ENCODE data around the gene GALNT18. TPM values are rescaled to one million over a fixed set of nuclear protein-coding genes. Genes with fewer than 3 reads are reported as not detected.

The GALNT18 gene
- polyA plus RNA-seq, 1 donor (not counting 4 experiments of a cell fraction or from before 2014, with no cell fraction given): 27.2 TPM

DNA sequence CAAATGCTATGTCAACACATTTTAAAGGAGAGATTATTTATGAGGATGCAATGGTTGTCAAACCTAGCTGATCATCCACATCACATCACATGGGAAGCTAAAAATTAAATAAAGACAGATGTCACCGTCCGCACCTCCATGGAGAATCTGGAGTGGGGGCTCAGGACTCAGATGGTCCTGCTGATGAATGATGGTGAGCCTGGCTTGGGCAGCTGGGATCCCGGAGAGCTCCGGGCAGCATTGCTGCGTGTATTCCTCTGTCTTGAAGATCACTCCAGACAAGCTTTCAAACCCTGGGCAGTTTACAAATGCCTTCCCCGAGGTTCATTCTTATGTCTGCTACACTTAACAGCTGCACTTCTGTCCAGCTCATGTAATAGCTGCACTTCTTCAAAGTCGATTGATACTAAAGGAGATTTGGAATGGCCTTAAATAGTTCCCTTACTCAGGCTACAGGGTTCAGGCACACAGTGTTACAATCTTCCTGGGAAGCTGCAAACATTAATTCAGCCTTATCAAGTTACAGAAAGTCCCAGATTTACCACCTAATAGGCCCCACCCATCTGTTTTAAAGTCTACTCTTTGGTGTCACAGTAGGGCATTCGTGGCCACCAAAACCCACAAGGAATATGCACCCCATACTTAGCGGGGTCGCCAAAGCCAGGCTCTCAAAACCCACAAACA, 234.0 kb downstream of the GALNT18 start:
- H4K20me1 ChIP-seq (ENCODE audit: control insufficient read depth, extremely low read depth, insufficient read depth, low read length): no peaks in the 10 kb centered on the region
- H3K4me3 ChIP-seq (ENCODE audit: control insufficient read depth in 2 of 3, extremely low read depth in 1 of 3, insufficient read depth in 2 of 3, low read depth in 1 of 3, low read length in 3 of 3): no peak overlapping the region
- H3K79me2 ChIP-seq (ENCODE audit: control insufficient read depth, insufficient read depth, low read length): no peaks in the 10 kb centered on the region
- H3K4me1 ChIP-seq (ENCODE audit: control insufficient read depth, extremely low read depth, insufficient read depth, low read length): peaks cover 12% of the 10 kb centered on the region
- H3K27me3 ChIP-seq (ENCODE audit: control insufficient read depth, extremely low read depth, insufficient read depth, low read length): no peaks in the 10 kb centered on the region
- TF ChIP-seq EZH2 (IDR thresholded peaks at IDR 0.05; ENCODE audit: low read length): no peak
- TF ChIP-seq, protein P1, sequence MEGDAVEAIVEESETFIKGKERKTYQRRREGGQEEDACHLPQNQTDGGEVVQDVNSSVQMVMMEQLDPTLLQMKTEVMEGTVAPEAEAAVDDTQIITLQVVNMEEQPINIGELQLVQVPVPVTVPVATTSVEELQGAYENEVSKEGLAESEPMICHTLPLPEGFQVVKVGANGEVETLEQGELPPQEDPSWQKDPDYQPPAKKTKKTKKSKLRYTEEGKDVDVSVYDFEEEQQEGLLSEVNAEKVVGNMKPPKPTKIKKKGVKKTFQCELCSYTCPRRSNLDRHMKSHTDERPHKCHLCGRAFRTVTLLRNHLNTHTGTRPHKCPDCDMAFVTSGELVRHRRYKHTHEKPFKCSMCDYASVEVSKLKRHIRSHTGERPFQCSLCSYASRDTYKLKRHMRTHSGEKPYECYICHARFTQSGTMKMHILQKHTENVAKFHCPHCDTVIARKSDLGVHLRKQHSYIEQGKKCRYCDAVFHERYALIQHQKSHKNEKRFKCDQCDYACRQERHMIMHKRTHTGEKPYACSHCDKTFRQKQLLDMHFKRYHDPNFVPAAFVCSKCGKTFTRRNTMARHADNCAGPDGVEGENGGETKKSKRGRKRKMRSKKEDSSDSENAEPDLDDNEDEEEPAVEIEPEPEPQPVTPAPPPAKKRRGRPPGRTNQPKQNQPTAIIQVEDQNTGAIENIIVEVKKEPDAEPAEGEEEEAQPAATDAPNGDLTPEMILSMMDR (optimal IDR thresholded peaks at IDR 0.05 in 1 of 3, IDR thresholded peaks at IDR 0.05 in 1 of 3, conservative IDR thresholded peaks at IDR 0.05 in 1 of 3; ENCODE audit: extremely low read depth in 1 of 3, insufficient read depth in 2 of 3, low read length in 3 of 3): no peak
- H2AFZ ChIP-seq (ENCODE audit: control insufficient read depth, low read length): no peak overlapping the region
- no peaks in the 10 kb centered on the region for H3K36me3 ChIP-seq (ENCODE audit: control insufficient read depth in 2 of 2, extremely low read depth in 1 of 2, insufficient read depth in 2 of 2, low read length in 2 of 2)
- no peak for FAIRE-seq
- dilution Hi-C loops (cut with MboI; ENCODE audit: extremely low pct_ligation_motif_present, low sequenced_read_pairs): no loop called here
- no peak overlapping the region for H3K4me2 ChIP-seq (ENCODE audit: control insufficient read depth, extremely low read depth, insufficient read depth, low read depth, low read length)
- no peak overlapping the region for H3K9ac ChIP-seq (ENCODE audit: control insufficient read depth, extremely low read depth, insufficient read depth, low read length)
- DNase-seq (ENCODE audit: low read depth, low spot score): no peak
- H3K27ac ChIP-seq (ENCODE audit: control insufficient read depth, insufficient read depth, low read length): no peak overlapping the region
- H3K9me1 ChIP-seq (ENCODE audit: control insufficient read depth, extremely low read depth, insufficient read depth, low read length): peaks cover 3% of the 10 kb centered on the region
- H3K9me3 ChIP-seq (ENCODE audit: control insufficient read depth, low read depth, low read length): no peaks in the 10 kb centered on the region

DNA sequence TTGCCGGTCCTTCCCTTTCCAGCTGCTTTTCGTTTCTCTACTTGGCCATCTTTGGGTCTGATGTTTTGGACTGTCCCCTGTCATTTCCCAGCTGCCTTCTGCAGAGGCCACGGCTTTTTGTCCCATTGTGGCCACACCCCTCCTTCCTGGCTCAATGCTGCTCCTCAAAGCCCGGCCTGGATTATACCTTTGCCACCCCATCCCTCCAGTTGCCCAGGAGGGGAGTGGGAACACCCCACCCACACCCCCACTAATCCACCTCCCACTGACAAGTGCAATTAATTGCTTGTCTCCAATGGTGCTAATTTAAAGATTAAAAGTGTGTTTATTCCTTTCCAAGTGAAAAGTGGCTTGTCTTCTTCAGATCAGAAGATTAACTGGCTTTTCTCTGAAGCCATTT, 234.6 kb downstream of the GALNT18 start:
- TF ChIP-seq EZH2 (IDR thresholded peaks at IDR 0.05; ENCODE audit: low read length): no peak
- TF ChIP-seq, protein P1 (optimal IDR thresholded peaks at IDR 0.05 in 1 of 3, IDR thresholded peaks at IDR 0.05 in 1 of 3, conservative IDR thresholded peaks at IDR 0.05 in 1 of 3; ENCODE audit: extremely low read depth in 1 of 3, insufficient read depth in 2 of 3, low read length in 3 of 3): no peak
- no peak for DNase-seq (ENCODE audit: low read depth, low spot score)
- Histone ChIP-seq H3K4me3 (ENCODE audit: control insufficient read depth in 2 of 3, extremely low read depth in 1 of 3, insufficient read depth in 2 of 3, low read depth in 1 of 3, low read length in 3 of 3) (no peak overlapping the region), H3K9ac (ENCODE audit: control insufficient read depth, extremely low read depth, insufficient read depth, low read length) (no peak overlapping the region), H2AFZ (ENCODE audit: control insufficient read depth, low read length) (no peak overlapping the region), H3K79me2 (ENCODE audit: control insufficient read depth, insufficient read depth, low read length) (no peaks in the 10 kb centered on the region), H4K20me1 (ENCODE audit: control insufficient read depth, extremely low read depth, insufficient read depth, low read length) (no peaks in the 10 kb centered on the region), H3K27ac (ENCODE audit: control insufficient read depth, insufficient read depth, low read length) (no peak overlapping the region), H3K9me1 (ENCODE audit: control insufficient read depth, extremely low read depth, insufficient read depth, low read length) (peaks cover 3% of the 10 kb centered on the region), H3K27me3 (ENCODE audit: control insufficient read depth, extremely low read depth, insufficient read depth, low read length) (no peaks in the 10 kb centered on the region), H3K4me1 (ENCODE audit: control insufficient read depth, extremely low read depth, insufficient read depth, low read length) (peaks cover 10% of the 10 kb centered on the region), H3K36me3 (ENCODE audit: control insufficient read depth in 2 of 2, extremely low read depth in 1 of 2, insufficient read depth in 2 of 2, low read length in 2 of 2) (no peaks in the 10 kb centered on the region), H3K9me3 (ENCODE audit: control insufficient read depth, low read depth, low read length) (no peaks in the 10 kb centered on the region), H3K4me2 (ENCODE audit: control insufficient read depth, extremely low read depth, insufficient read depth, low read depth, low read length) (no peak overlapping the region)
- dilution Hi-C loops (cut with MboI; ENCODE audit: extremely low pct_ligation_motif_present, low sequenced_read_pairs): no loop called here
- FAIRE-seq: no peak

Measured in keratinocyte (primary cell).